Activated T-cell treated with anti-CD3 and anti-CD28 coated beads for 4 hours (primary cell): ENCODE data around the gene PDCD10.

Source experiments
- DNase-seq: peaks from one replicate; pipeline ENCODE4 v3.0.0-alpha.2; 2020

The PDCD10 gene

GRCh38 chr3:167734498-167735232 lies at the start of gene PDCD10:
TSS of gene PDCD10 (minus strand) at chr3:167734892. CDS start at chr3:167720157, 14,735 bp downstream.
- peak; percentile 92 for DNase-seq

GRCh38 chr3:167783781-167784180 lies 49.1 kb upstream of the PDCD10 start:
- DNase-seq: no peak

- no peak for DNase-seq
Measured at GRCh38 chr3:167780214-167780883, 45.7 kb upstream of the PDCD10 start.

- no peak for DNase-seq
Measured at GRCh38 chr3:167777356-167777755, 42.7 kb upstream of the PDCD10 start.

GRCh38 chr3:167776066-167776685 lies 41.5 kb upstream of the PDCD10 start:
- no peak for DNase-seq

- DNase-seq: no peak
Measured at GRCh38 chr3:167773584-167773983, 38.9 kb upstream of the PDCD10 start.

- no peak for DNase-seq
Measured at GRCh38 chr3:167772992-167773391, 38.3 kb upstream of the PDCD10 start.

GRCh38 chr3:167762296-167762695 lies 27.6 kb upstream of the PDCD10 start:
- no peak for DNase-seq

- no peak for DNase-seq
Measured at GRCh38 chr3:167761302-167761701, 26.6 kb upstream of the PDCD10 start.

- no peak for DNase-seq
Measured at GRCh38 chr3:167754049-167754448, 19.4 kb upstream of the PDCD10 start.

- no peak for DNase-seq
Measured at GRCh38 chr3:167750272-167750971, 15.7 kb upstream of the PDCD10 start.

- DNase-seq: no peak
Measured at GRCh38 chr3:167749728-167750127, 15.0 kb upstream of the PDCD10 start.

- no peak for DNase-seq
Measured at GRCh38 chr3:167749209-167749608, 14.5 kb upstream of the PDCD10 start.

GRCh38 chr3:167743799-167744198 lies 9.1 kb upstream of the PDCD10 start:
- DNase-seq: no peak

- no peak for DNase-seq
Measured at GRCh38 chr3:167742338-167742737, 7.6 kb upstream of the PDCD10 start.

- peak; percentile 12 for DNase-seq
Measured at GRCh38 chr3:167740961-167741587, 6.4 kb upstream of the PDCD10 start.

GRCh38 chr3:167739190-167739810 lies 4.6 kb upstream of the PDCD10 start:
- no peak for DNase-seq

GRCh38 chr3:167738037-167738436 lies 3.3 kb upstream of the PDCD10 start:
- DNase-seq: no peak

GRCh38 chr3:167736997-167737396 lies 2.3 kb upstream of the PDCD10 start:
- DNase-seq: no peak

GRCh38 chr3:167736264-167736787 lies 1.6 kb upstream of the PDCD10 start:
- DNase-seq: no peak

- peak; percentile 51 for DNase-seq
Measured at GRCh38 chr3:167735233-167736138, 794 bp upstream of the PDCD10 start, which contains the start of gene SERPINI1. TSS of gene SERPINI1 (plus strand) at chr3:167735721. CDS start at chr3:167789129, 53,408 bp downstream.
